Thyroid gland (tissue), 4 donors: ENCODE measurements around the gene GCC2.

Source experiments
- POLR2A ChIP-seq, 2 donors: fragments of 450-650 bp; IDR thresholded peaks; one replicate each; pipeline ENCODE4 v1.6.1; 2017; ENCODE audit warnings: antibody characterized with exemption in 2 of 2, mild to moderate bottlenecking in 2 of 2, moderate library complexity in 1 of 2
- TF ChIP-seq, protein P1 (sequence below), 6 experiments: fragments of 200-600 bp in 3 of 6; fragments of 450-650 bp in 3 of 6; sonication (generic) in 3 of 6; IDR thresholded peaks; one replicate each; pipeline ENCODE4 v1.5.1; 2016 to 2019; ENCODE audit warnings: antibody characterized with exemption in 6 of 6, mild to moderate bottlenecking in 2 of 6, inconsistent platforms in 1 of 6, moderate library complexity in 1 of 6

GRCh38 chr2:108533832-108534583 lies 85.0 kb downstream of the GCC2 start, which contains the start of gene LIMS1:
- TF ChIP-seq, protein P1, sequence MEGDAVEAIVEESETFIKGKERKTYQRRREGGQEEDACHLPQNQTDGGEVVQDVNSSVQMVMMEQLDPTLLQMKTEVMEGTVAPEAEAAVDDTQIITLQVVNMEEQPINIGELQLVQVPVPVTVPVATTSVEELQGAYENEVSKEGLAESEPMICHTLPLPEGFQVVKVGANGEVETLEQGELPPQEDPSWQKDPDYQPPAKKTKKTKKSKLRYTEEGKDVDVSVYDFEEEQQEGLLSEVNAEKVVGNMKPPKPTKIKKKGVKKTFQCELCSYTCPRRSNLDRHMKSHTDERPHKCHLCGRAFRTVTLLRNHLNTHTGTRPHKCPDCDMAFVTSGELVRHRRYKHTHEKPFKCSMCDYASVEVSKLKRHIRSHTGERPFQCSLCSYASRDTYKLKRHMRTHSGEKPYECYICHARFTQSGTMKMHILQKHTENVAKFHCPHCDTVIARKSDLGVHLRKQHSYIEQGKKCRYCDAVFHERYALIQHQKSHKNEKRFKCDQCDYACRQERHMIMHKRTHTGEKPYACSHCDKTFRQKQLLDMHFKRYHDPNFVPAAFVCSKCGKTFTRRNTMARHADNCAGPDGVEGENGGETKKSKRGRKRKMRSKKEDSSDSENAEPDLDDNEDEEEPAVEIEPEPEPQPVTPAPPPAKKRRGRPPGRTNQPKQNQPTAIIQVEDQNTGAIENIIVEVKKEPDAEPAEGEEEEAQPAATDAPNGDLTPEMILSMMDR (IDR thresholded peaks at IDR 0.05) = no peak
- peak; percentile 47 to 82 for TF ChIP-seq POLR2A (IDR thresholded peaks at IDR 0.05)
